D721Med (cell line): ENCODE results near the gene SULT4A1.

Experiments used
- DNase-seq: peaks from one replicate; pipeline ENCODE4 v3.0.0; 2011; ENCODE audit warnings: low spot score; ENCODE audit not compliant: insufficient read length
- FAIRE-seq: peaks from 2 replicates; lab custom pipeline; 2011; peaks lifted over from hg19 to GRCh38; lab: Jason Lieb, UNC
- CTCF ChIP-seq: IDR thresholded peaks from 2 replicates; pipeline ENCODE4 v1.5.1; 2012; ENCODE audit warnings: mild to moderate bottlenecking, control low read depth; ENCODE audit not compliant: insufficient read depth; ENCODE audit errors: missing control alignments

The SULT4A1 gene

GRCh38 chr22:43887391-43887790 is 25.1 kb upstream of the SULT4A1 start:
- no peak for FAIRE-seq

GRCh38 chr22:43886231-43886630 is 23.9 kb upstream of the SULT4A1 start:
- no peak for FAIRE-seq
- TF ChIP-seq CTCF: no peak

More at GRCh38 chr22:43887391-43887790, 25.1 kb upstream of the SULT4A1 start:
- no peak for DNase-seq
- TF ChIP-seq CTCF: no peak

GRCh38 chr22:43885786-43886185 is 23.5 kb upstream of the SULT4A1 start:
- no peak for TF ChIP-seq CTCF
- FAIRE-seq: no peak
- DNase-seq: no peak

More at GRCh38 chr22:43886231-43886630, 23.9 kb upstream of the SULT4A1 start:
- no peak for DNase-seq

GRCh38 chr22:43885319-43885671 is 23.0 kb upstream of the SULT4A1 start:
- DNase-seq (no peak), FAIRE-seq (no peak)
- no peak for TF ChIP-seq CTCF

- no peak for DNase-seq
- peak; percentile 64 for TF ChIP-seq CTCF
- FAIRE-seq: no peak
Observed at GRCh38 chr22:43884600-43885318, 22.4 kb upstream of the SULT4A1 start.

- no peak for TF ChIP-seq CTCF
- DNase-seq (no peak), FAIRE-seq (no peak)
Observed at GRCh38 chr22:43883719-43884415, 21.6 kb upstream of the SULT4A1 start.

- FAIRE-seq (no peak), DNase-seq (peak; percentile 72)
- peak; percentile 77 for TF ChIP-seq CTCF
Observed at GRCh38 chr22:43883012-43883661, 20.8 kb upstream of the SULT4A1 start.
